K562 (cell line): ENCODE data around the gene NOTO. TPM values are rescaled to one million over a fixed set of nuclear protein-coding genes. Genes with fewer than 3 reads are reported as not detected.

Source experiments
- ATAC-seq: fragments of 200-7000 bp; cut with Tn5 transposase; 3 replicates; pipeline ENCODE4 v1.9.1; 2020; ENCODE audit warnings: moderate library complexity
- BruUV-seq: library from RNA; stranded (reverse); fragments of 400-500 nt; replicated peaks from 2 replicates; lab custom pipeline; 2021; lab: Mats Ljungman, UMichigan
- CTCF ChIA-PET: fragments of 300-600 bp; formaldehyde crosslinking; extraction: SDS; loops from one replicate; lab custom pipeline; 2021; ENCODE audit warnings: low intra/inter-chr PET ratio; lab: Yijun Ruan, JAX
- POLR2A ChIA-PET: fragments of 300-600, 350-650 bp; sonication (Branson Sonifier 250); formaldehyde crosslinking; extraction: SDS; loops from one replicate; lab custom pipeline; 2021; ENCODE audit warnings: antibody characterized with exemption, inconsistent platforms; lab: Yijun Ruan, JAX
- DNase-seq, 4 experiments: peaks; one replicate each; pipeline versions ENCODE4 v3.0.0 to v3.0.0-alpha.2; 2011 to 2018; ENCODE audit warnings: low spot score in 3 of 4, mixed read lengths in 3 of 4; ENCODE audit errors: extremely low read depth in 1 of 4
- FAIRE-seq: peaks from 2 replicates; lab custom pipeline; 2011; peaks lifted over from hg19 to GRCh38; lab: Jason Lieb, UNC
- H2AFZ ChIP-seq: 2 replicates; pipeline ENCODE4 v1.6.0; 2011; ENCODE audit warnings: low read depth, low read length, control low read depth, inconsistent platforms
- H3K27ac ChIP-seq: fragments of 200-600 bp; 3 replicates; pipeline ENCODE4 v1.8.0; 2011; ENCODE audit warnings: low read depth, mild to moderate bottlenecking, control low read depth, inconsistent platforms, low read length, moderate library complexity, mixed read lengths; ENCODE audit errors: extremely low read depth
- H3K27me3 ChIP-seq, 2 experiments: fragments of 300-600 bp in 1 of 2; 2 replicates in 1 of 2; 3 replicates in 1 of 2; pipeline versions ENCODE4 v1.6.0 to v1.8.0; 2011; ENCODE audit warnings: inconsistent platforms in 2 of 2, low read length in 2 of 2, mild to moderate bottlenecking in 1 of 2, mixed read lengths in 1 of 2, moderate library complexity in 1 of 2; ENCODE audit not compliant: control insufficient read depth in 2 of 2, insufficient read depth in 2 of 2
- H3K36me3 ChIP-seq: fragments of 300-600 bp; 3 replicates; pipeline ENCODE4 v1.8.0; 2011; ENCODE audit warnings: mild to moderate bottlenecking, low read length, inconsistent platforms; ENCODE audit not compliant: control insufficient read depth, insufficient read depth
- H3K4me1 ChIP-seq, 2 experiments: fragments of 200-600 bp in 1 of 2; replicated peaks in 1 of 2; 2 replicates in 1 of 2; 3 replicates in 1 of 2; pipeline versions ENCODE4 v1.5.1 to v1.8.0; 2011; ENCODE audit warnings: inconsistent platforms in 2 of 2, low read length in 2 of 2, mild to moderate bottlenecking in 1 of 2, mixed read lengths in 1 of 2, moderate library complexity in 1 of 2; ENCODE audit not compliant: control insufficient read depth in 2 of 2, insufficient read depth in 2 of 2
- H3K4me2 ChIP-seq: 2 replicates; pipeline ENCODE4 v1.6.1; 2011; ENCODE audit warnings: low read length, control low read depth, inconsistent platforms, mixed read lengths; ENCODE audit not compliant: insufficient read depth
- H3K4me3 ChIP-seq: fragments of 200-600 bp; sonication (generic), shearing (Covaris generic); 2 replicates; pipeline ENCODE4 v1.5.1; 2016; ENCODE audit warnings: control low read depth, inconsistent platforms
- H3K79me2 ChIP-seq: fragments of 200-600 bp; 3 replicates; pipeline ENCODE4 v1.8.0; 2011; ENCODE audit warnings: low read length, inconsistent platforms; ENCODE audit not compliant: control insufficient read depth, insufficient read depth
- H3K9ac ChIP-seq, 2 experiments: 2 replicates each; pipeline versions ENCODE4 v1.6.0 to v1.6.1; 2011; ENCODE audit warnings: low read depth in 2 of 2, low read length in 2 of 2, control low read depth in 1 of 2, inconsistent platforms in 1 of 2, mild to moderate bottlenecking in 1 of 2, mixed read lengths in 1 of 2; ENCODE audit not compliant: insufficient read depth in 1 of 2
- H3K9me1 ChIP-seq: one replicate; pipeline ENCODE4 v1.6.0; 2011; ENCODE audit warnings: inconsistent platforms, mild to moderate bottlenecking, low read length, moderate library complexity; ENCODE audit not compliant: control insufficient read depth, insufficient read depth
- H3K9me3 ChIP-seq: replicated peaks from 2 replicates; pipeline ENCODE4 v1.5.1; 2011; ENCODE audit warnings: low read depth, low read length, inconsistent platforms; ENCODE audit not compliant: control insufficient read depth, insufficient read depth
- H4K20me1 ChIP-seq: replicated peaks from 2 replicates; pipeline ENCODE4 v1.6.1; 2011; ENCODE audit warnings: low read length, inconsistent platforms, mixed read lengths; ENCODE audit not compliant: control insufficient read depth, insufficient read depth
- BRF2 ChIP-seq: IDR thresholded peaks from 3 replicates; pipeline ENCODE4 v1.6.1; 2011; ENCODE audit warnings: borderline replicate concordance, mild to moderate bottlenecking; ENCODE audit not compliant: insufficient read length, insufficient read depth
- CBX2 ChIP-seq: fragments of 200-600 bp; sonication (generic); IDR thresholded peaks from one replicate; pipeline ENCODE4 v1.6.1; 2012; ENCODE audit warnings: mild to moderate bottlenecking, low read length, inconsistent platforms; ENCODE audit not compliant: insufficient read depth, poor library complexity, severe bottlenecking
- KLF13 ChIP-seq: fragments of 450-650 bp; IDR thresholded peaks from 2 replicates; pipeline ENCODE4 v1.6.1; 2016; ENCODE audit warnings: missing genetic modification characterization, low read depth, mild to moderate bottlenecking, missing compliant biosample characterization, moderate library complexity, borderline replicate concordance
- THAP7 ChIP-seq: fragments of 250-450 bp; sonication (Bioruptor Pico); IDR thresholded peaks from 2 replicates; pipeline ENCODE4 v1.5.0; 2021
- WGBS: fragments of 100-300 bp; shearing (Covaris generic); methylation state at CpG from one replicate; pipeline ENCODE4 v1.1.6; 2016; ENCODE audit warnings: low coverage, mixed read lengths; ENCODE audit not compliant: insufficient coverage; ENCODE audit errors: missing lambda C conversion rate; 5-methylcytosine and 5-hydroxymethylcytosine counted together
- in situ Hi-C: fragments of 300-500 bp; cut with MboI; formaldehyde crosslinking; loops from 4 replicates; pipeline ENCODE4 v1.15.0; 2018; ENCODE audit warnings: inconsistent platforms, mixed read lengths
- intact Hi-C: fragments of 100-400 bp; cut with micrococcal nuclease; formaldehyde crosslinking; loops from 2 replicates; pipeline ENCODE4 v1.14.2; 2022
- polyA plus RNA-seq, 8 experiments: library from polyadenylated mRNA; depleted of rRNA in 4 of 8; stranded (reverse) in 5 of 8; unstranded in 3 of 8; fragments of >200 nt; fragmentation: Nextera tagmentation in 2 of 8; fragmentation: Illumina TruSeq in 1 of 8; extraction: Ambion mirVana in 2 of 8; extraction: Trizol in 1 of 8; gene quantifications; 2 replicates each; pipeline versions ENCODE4 v1.2.1 to v1.2.3, GENCODE V29; 2011 to 2014; ENCODE audit warnings: inconsistent platforms in 1 of 8, missing spikeins in 1 of 8
- total RNA-seq, 7 experiments: library from RNA; depleted of rRNA in 6 of 7; stranded (reverse); fragments of >200 nt in 6 of 7; fragmentation: Illumina TruSeq in 2 of 7; extraction: Trizol in 2 of 7; gene quantifications; 2 replicates each; pipeline versions ENCODE4 v1.2.1 to v1.2.3, GENCODE V29; 2011 to 2021; ENCODE audit warnings: low replicate concordance in 1 of 7
- TF ChIP-seq, protein P1 (sequence below): fragments of 200-400 bp; formaldehyde crosslinking; IDR thresholded peaks from 2 replicates; pipeline ENCODE4 v1.6.1; 2017; ENCODE audit warnings: mild to moderate bottlenecking, low read depth, low read length, moderate library complexity

NOTO gene
- total and polyA plus RNA-seq, 9 of the 15 experiments (the other 6 are each of a cell fraction or from before 2014, with no cell fraction given) = not detected

DNA sequence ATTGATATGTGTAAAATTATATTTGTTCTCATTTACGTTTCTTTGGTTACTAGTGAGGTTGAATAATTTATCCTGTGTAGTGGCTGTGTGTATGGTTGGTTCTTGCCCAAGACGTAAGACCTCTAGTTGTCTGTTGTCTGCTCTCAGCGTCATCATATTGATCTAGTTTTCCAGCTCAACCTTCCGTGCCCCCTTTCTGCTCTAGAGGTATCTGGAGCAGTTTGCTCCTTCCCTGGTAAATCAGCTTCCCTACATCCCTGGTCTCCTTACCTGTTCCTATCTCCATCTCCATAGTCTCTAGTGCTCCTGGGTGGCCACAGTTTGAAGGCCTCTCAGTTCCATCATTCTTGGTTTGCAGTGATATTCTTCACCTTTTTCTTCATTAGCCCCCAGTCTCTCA is 12.9 kb downstream of the NOTO start:
- in situ Hi-C loops (no loop called here), intact Hi-C loops (no loop called here)
- TF ChIP-seq THAP7 = no peak
- TF ChIP-seq, protein P1, sequence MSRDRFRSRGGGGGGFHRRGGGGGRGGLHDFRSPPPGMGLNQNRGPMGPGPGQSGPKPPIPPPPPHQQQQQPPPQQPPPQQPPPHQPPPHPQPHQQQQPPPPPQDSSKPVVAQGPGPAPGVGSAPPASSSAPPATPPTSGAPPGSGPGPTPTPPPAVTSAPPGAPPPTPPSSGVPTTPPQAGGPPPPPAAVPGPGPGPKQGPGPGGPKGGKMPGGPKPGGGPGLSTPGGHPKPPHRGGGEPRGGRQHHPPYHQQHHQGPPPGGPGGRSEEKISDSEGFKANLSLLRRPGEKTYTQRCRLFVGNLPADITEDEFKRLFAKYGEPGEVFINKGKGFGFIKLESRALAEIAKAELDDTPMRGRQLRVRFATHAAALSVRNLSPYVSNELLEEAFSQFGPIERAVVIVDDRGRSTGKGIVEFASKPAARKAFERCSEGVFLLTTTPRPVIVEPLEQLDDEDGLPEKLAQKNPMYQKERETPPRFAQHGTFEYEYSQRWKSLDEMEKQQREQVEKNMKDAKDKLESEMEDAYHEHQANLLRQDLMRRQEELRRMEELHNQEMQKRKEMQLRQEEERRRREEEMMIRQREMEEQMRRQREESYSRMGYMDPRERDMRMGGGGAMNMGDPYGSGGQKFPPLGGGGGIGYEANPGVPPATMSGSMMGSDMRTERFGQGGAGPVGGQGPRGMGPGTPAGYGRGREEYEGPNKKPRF = no peak
- no peak for TF ChIP-seq BRF2
- no peak for TF ChIP-seq CBX2
- TF ChIP-seq KLF13 = no peak
- Histone ChIP-seq H3K4me3 (peak overlapping the region; percentile 92), H3K4me1 (peaks cover 14 to 15% of the 10 kb centered on the region in 2 experiments; a peak in 4 of 5 replicates), H3K9ac (peak overlapping the region; percentile 24 to 75; a peak in 3 of 4 replicates), H3K27me3 (no peaks in the 10 kb centered on the region), H3K27ac (0 out of 3 replicates have a peak overlapping the region, but pooled peaks have one; percentile 19), H3K9me1 (no peaks in the 10 kb centered on the region), H2AFZ (no peak overlapping the region), H3K4me2 (peak overlapping the region; percentile 94), H3K36me3 (peaks cover 17% of the 10 kb centered on the region; the same call in 2 of the 3 replicates), H4K20me1 (no peaks in the 10 kb centered on the region), H3K79me2 (peaks cover 39% of the 10 kb centered on the region), H3K9me3 (no peaks in the 10 kb centered on the region)
- DNase-seq = no peak
- BruUV-seq = no TSS peak
- FAIRE-seq = no peak
- ATAC-seq = no peak
- WGBS = 17% methylated on average over 4 of the region's 4 CpGs
- ChIA-PET POLR2A (interaction anchor here (1.0 to 2.0 kb wide), 5 partner anchors 9 to 40 kb away, joined by 4 to 13 read pairs (median 6); partner anchors contain the start of genes CCT7 and PRADC1), CTCF (interaction anchor here (0.9 kb wide), 1 partner anchor 130 kb away, joined by 3 read pairs; no protein-coding TSS in a partner anchor)
